Bronchial epithelial cell (primary cell): Measurements from ENCODE around the gene SEPHS1. TPM values are rescaled to one million over a fixed set of nuclear protein-coding genes. Genes with fewer than 3 reads are reported as not detected.

Experiments used
- DNase-seq: peaks from one replicate; pipeline ENCODE4 v3.0.0-alpha.2; 2010; ENCODE audit warnings: low read depth
- FAIRE-seq: peaks from 2 replicates; lab custom pipeline; 2011; peaks lifted over from hg19 to GRCh38; lab: Jason Lieb, UNC
- H3K27me3 ChIP-seq: 2 replicates; pipeline ENCODE4 v1.5.1; 2011; ENCODE audit warnings: low read length; ENCODE audit not compliant: control insufficient read depth, insufficient read depth
- H3K36me3 ChIP-seq: 2 replicates; pipeline ENCODE4 v1.5.1; 2011; ENCODE audit warnings: low read length; ENCODE audit not compliant: control insufficient read depth, insufficient read depth
- H3K4me3 ChIP-seq: 2 replicates; pipeline ENCODE4 v1.5.1; 2011; ENCODE audit warnings: mild to moderate bottlenecking, low read depth, low read length, control low read depth
- total RNA-seq: library from RNA; depleted of rRNA; stranded (reverse); fragments of >200 nt; gene quantifications from 2 replicates; pipeline ENCODE4 v1.2.1, GENCODE V29; 2014
- TF ChIP-seq, protein P1 (sequence below): IDR thresholded peaks from 2 replicates; pipeline ENCODE4 v1.5.1; 2011; ENCODE audit warnings: mild to moderate bottlenecking, moderate library complexity, low read length, control low read depth, inconsistent platforms; ENCODE audit not compliant: insufficient read depth, severe bottlenecking

The SEPHS1 gene
- total RNA-seq, 1 donor from 2014 or later: 22.9 TPM

DNA sequence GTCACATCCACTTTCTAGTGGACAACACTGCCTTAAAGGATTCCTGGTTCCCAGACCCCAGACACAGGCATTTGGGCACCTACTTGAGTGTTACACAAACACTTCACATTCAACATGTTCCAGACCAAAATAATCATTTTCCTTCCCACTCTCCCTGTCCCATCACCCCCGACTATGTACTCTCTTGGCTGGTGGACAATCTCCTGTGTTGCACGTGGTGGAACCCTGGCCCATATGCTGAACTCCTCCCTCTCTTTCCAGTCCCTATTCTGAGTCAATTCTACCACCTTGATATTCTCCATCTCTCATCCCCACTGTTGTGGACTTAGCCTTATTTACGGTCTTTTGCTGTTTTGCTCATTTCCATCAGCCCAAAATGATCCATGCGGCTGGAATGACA lies 8.3 kb upstream of the SEPHS1 start:
- TF ChIP-seq, protein P1, sequence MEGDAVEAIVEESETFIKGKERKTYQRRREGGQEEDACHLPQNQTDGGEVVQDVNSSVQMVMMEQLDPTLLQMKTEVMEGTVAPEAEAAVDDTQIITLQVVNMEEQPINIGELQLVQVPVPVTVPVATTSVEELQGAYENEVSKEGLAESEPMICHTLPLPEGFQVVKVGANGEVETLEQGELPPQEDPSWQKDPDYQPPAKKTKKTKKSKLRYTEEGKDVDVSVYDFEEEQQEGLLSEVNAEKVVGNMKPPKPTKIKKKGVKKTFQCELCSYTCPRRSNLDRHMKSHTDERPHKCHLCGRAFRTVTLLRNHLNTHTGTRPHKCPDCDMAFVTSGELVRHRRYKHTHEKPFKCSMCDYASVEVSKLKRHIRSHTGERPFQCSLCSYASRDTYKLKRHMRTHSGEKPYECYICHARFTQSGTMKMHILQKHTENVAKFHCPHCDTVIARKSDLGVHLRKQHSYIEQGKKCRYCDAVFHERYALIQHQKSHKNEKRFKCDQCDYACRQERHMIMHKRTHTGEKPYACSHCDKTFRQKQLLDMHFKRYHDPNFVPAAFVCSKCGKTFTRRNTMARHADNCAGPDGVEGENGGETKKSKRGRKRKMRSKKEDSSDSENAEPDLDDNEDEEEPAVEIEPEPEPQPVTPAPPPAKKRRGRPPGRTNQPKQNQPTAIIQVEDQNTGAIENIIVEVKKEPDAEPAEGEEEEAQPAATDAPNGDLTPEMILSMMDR: no peak
- DNase-seq (no peak), FAIRE-seq (no peak)
- no peaks in the 10 kb centered on the region for H3K36me3 ChIP-seq
- H3K4me3 ChIP-seq: no peak overlapping the region
- no peaks in the 10 kb centered on the region for H3K27me3 ChIP-seq

DNA sequence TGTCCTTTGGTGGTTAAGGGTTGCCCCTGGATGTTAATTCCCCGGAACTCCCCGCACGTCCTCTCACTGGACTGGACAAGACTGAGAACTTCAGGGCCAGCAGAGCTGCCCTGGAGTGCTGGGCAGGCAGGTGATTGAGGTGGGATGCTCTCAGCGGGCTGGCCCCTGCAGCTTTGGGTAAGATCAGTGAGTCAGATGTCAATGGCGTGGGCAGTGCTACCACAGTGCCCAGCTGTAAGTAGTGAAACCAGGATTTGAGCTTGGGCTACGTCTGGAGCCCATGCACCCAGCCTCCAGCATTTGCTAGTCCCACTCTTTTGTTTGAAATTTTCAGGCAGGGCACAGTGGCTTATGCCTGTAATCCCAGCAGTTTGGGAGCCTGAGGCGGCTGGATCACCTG lies 6.7 kb upstream of the SEPHS1 start:
- Histone ChIP-seq H3K27me3 (peaks cover 2% of the 10 kb centered on the region), H3K4me3 (no peak overlapping the region), H3K36me3 (no peaks in the 10 kb centered on the region)
- TF ChIP-seq, protein P1: no peak
- DNase-seq (no peak), FAIRE-seq (peak; percentile 18)

DNA sequence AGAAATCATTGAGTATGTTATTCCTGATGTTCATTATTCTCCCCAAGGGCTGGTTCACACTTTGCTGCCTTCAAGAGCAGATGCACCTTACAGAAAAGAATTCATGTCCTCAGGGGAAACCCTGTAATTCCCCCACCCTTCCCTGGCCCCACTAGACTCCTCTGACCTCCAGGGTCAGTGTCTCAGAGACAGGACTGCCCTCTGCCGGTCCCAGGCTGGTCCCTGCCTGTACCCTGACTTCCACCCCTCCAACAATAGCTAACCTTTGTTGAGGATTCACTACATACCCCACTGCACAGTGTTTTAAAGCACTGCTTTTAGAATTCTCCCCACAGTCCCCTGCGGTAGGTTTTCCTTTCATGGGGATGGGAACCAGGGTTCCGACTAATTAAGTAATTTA lies 4.4 kb upstream of the SEPHS1 start:
- FAIRE-seq: no peak
- DNase-seq: no peak
- H3K27me3 ChIP-seq: peaks cover 2% of the 10 kb centered on the region
- no peaks in the 10 kb centered on the region for H3K36me3 ChIP-seq
- TF ChIP-seq, protein P1: no peak
- no peak overlapping the region for H3K4me3 ChIP-seq

DNA sequence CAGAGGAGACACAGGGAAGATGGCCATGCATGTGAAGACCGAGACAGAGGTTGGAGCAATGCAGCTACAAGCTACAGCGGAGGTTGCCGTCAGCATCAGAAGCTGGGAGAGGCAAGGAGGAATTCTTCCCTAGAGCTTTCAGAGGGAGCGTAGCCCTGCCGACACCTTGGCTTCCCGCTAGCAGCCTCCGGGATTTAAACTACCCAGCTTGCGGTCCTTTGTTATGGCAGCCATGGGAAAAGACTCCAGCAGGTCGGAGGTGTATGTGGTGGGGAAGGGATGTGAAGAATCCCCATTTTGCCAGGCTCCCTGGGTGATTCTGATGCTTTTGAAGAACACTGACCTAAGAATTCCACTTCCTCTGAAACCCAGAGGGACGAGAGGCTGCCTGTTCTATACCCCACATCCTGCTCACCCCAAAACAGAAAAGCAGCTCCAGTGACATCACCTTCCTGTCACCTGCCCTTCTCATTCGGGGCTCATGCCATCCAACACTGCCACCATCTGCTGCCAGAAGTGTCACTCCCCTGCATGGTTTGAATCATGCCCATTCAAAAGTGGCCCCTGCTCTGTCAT lies 3.3 kb upstream of the SEPHS1 start:
- H3K27me3 ChIP-seq: peaks cover 2% of the 10 kb centered on the region

DNA sequence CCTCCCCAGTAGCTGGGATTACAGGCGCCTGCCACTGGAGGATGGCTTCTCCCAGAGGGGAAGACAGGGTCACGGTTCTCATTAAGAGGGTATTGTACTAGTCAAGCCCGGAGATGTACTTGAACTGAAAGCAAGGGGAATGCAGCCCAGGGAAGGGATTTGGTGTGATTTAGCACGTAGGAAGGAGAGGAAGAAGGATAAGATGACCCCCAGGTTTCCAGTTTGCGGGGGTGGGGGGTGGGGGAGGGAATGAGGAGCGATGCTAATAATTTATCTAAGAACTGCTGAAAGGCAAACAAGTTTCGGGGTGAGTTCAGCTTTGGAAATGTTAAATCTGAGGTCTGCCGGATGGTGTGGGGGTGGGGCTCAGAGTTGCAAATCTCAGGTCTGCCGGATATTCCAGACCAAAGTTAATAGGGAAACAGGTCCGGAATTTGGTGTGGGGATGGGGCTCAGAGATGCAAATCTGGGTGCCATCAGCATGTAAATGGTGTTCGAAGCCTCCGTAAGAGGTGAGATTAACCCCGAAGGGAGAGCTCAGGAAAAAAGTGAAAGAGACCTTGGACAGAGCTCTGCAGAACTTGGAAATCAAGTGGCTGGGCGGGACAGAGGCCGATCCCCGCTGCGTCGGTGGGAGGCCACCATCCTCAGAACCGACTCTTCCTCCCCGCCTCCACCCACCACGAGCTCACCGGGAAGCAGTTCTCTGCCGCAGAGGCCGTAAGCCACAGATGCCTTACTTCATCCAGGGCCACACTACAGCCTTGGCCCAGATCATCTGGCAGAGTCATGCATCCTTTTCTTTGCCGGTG lies 1.6 kb upstream of the SEPHS1 start:
- Histone ChIP-seq H3K4me3 (peak overlapping the region; percentile 71), H3K36me3 (no peaks in the 10 kb centered on the region), H3K27me3 (peaks cover 2% of the 10 kb centered on the region)
- no peak for FAIRE-seq
- DNase-seq: peak; percentile 34
- TF ChIP-seq, protein P1: no peak

More for the DNA sequence above, 3.3 kb upstream of the SEPHS1 start:
- DNase-seq (no peak), FAIRE-seq (no peak)
- TF ChIP-seq, protein P1: no peak
- Histone ChIP-seq H3K36me3 (no peaks in the 10 kb centered on the region), H3K4me3 (no peak overlapping the region)
